Prostate gland (tissue), 2 donors: ENCODE measurements around the gene DTD2.

ENCODE experiments used
- CTCF ChIP-seq, 4 experiments: fragments of 200-600 bp in 2 of 4; fragments of 450-650 bp in 2 of 4; sonication (generic) in 2 of 4; IDR thresholded peaks; 1 replicate in 3 of 4; 2 replicates in 1 of 4; pipeline ENCODE4 v1.5.1; 2016 to 2019; ENCODE audit warnings: antibody characterized with exemption in 4 of 4, mild to moderate bottlenecking in 2 of 4, moderate library complexity in 2 of 4
- POLR2AphosphoS5 ChIP-seq: sonication (generic); formaldehyde crosslinking; IDR thresholded peaks from one replicate; pipeline ENCODE4 v1.6.1; 2017; ENCODE audit warnings: antibody characterized with exemption

GRCh38 chr14:31401369-31401932 lies 55.9 kb downstream of the DTD2 start:
- TF ChIP-seq CTCF (IDR thresholded peaks at IDR 0.05) = no peak
- TF ChIP-seq POLR2AphosphoS5 = no peak
